GM19328 (cell line): Measurements from ENCODE around the gene POM121.
"Not testable (repeated sequence)": the region's sequence is repeated elsewhere in the genome, so short reads cannot be mapped to it uniquely, and the experiment has no call there.

Experiments
- ATAC-seq: cut with Tn5 transposase; IDR thresholded peaks from one replicate; pipeline ENCODE4 v1.9.1; 2021; ENCODE audit warnings: mild to moderate bottlenecking, moderate library complexity; ENCODE audit not compliant: unreplicated experiment

Gene POM121

GRCh38 chr7:72924733-72925545, at the start of gene POM121:
Gene POM121, plus strand, starts transcription at chr7:72925095. Its CDS starts 27 bp downstream, at chr7:72925122.
- peak; percentile 80 for ATAC-seq

GRCh38 chr7:72879079-72879736, 45.7 kb upstream of the POM121 start:
- ATAC-seq = peak; percentile 100

- not testable (repeated sequence) for ATAC-seq
Measured at GRCh38 chr7:72879737-72880215, 45.1 kb upstream of the POM121 start.

- ATAC-seq = not testable (repeated sequence)
Measured at GRCh38 chr7:72891750-72892149, 33.1 kb upstream of the POM121 start.

- not testable (repeated sequence) for ATAC-seq
Measured at GRCh38 chr7:72904740-72905139, 20.2 kb upstream of the POM121 start.

- ATAC-seq = not testable (repeated sequence)
Measured at GRCh38 chr7:72908422-72908821, 16.5 kb upstream of the POM121 start.

- ATAC-seq = not testable (repeated sequence)
Measured at GRCh38 chr7:72911395-72911794, 13.5 kb upstream of the POM121 start.

GRCh38 chr7:72913750-72914149, 11.1 kb upstream of the POM121 start:
- ATAC-seq = not testable (repeated sequence)

GRCh38 chr7:72914756-72915525, 10.0 kb upstream of the POM121 start:
- peak; percentile 76 for ATAC-seq

- no peak for ATAC-seq
Measured at GRCh38 chr7:72919256-72919775, 5.6 kb upstream of the POM121 start.

- ATAC-seq = peak; percentile 5
Measured at GRCh38 chr7:72924386-72924732, 536 bp upstream of the POM121 start.

GRCh38 chr7:72925546-72926120, 738 bp downstream of the POM121 start:
- no peak for ATAC-seq

- ATAC-seq = not testable (repeated sequence)
Measured at GRCh38 chr7:72927791-72928190, 2.9 kb downstream of the POM121 start.

GRCh38 chr7:72928216-72928615, 3.3 kb downstream of the POM121 start:
- ATAC-seq = not testable (repeated sequence)

GRCh38 chr7:72942022-72942705, 17.3 kb downstream of the POM121 start:
- not testable (repeated sequence) for ATAC-seq

- ATAC-seq = not testable (repeated sequence)
Measured at GRCh38 chr7:72942956-72943355, 18.1 kb downstream of the POM121 start.

GRCh38 chr7:72944937-72945336, 20.0 kb downstream of the POM121 start:
- ATAC-seq = not testable (repeated sequence)

- not testable (repeated sequence) for ATAC-seq
Measured at GRCh38 chr7:72945597-72945996, 20.7 kb downstream of the POM121 start.

GRCh38 chr7:72946130-72946745, 21.3 kb downstream of the POM121 start:
- ATAC-seq = not testable (repeated sequence)

GRCh38 chr7:72948714-72949113, 23.8 kb downstream of the POM121 start:
- ATAC-seq = not testable (repeated sequence)
